ENCODE measurements around the gene CHI3L1.

Gene CHI3L1

GRCh38 chr1:203168991-203169390 is 17.5 kb downstream of the CHI3L1 start:
- DNase-seq (ENCODE audit: low read depth in 3 of 3), result no peak

GRCh38 chr1:203168256-203168786 is 18.2 kb downstream of the CHI3L1 start:
- no peak for DNase-seq (ENCODE audit: low read depth in 3 of 3)

GRCh38 chr1:203167913-203168200 is 18.6 kb downstream of the CHI3L1 start:
- DNase-seq (ENCODE audit: low read depth in 3 of 3), result no peak

GRCh38 chr1:203167026-203167912 is 19.2 kb downstream of the CHI3L1 start:
- DNase-seq (ENCODE audit: low read depth in 3 of 3), result no peak

- DNase-seq (ENCODE audit: low read depth in 3 of 3), result no peak
Observed at GRCh38 chr1:203166192-203166940, 20.1 kb downstream of the CHI3L1 start.

- no peak for DNase-seq (ENCODE audit: low read depth in 3 of 3)
Observed at GRCh38 chr1:203165800-203166161, 20.7 kb downstream of the CHI3L1 start.

- no peak for DNase-seq (ENCODE audit: low read depth in 3 of 3)
Observed at GRCh38 chr1:203165101-203165799, 21.3 kb downstream of the CHI3L1 start.

- no peak for DNase-seq (ENCODE audit: low read depth in 3 of 3)
Observed at GRCh38 chr1:203163891-203164635, 22.4 kb downstream of the CHI3L1 start.

- no peak for DNase-seq (ENCODE audit: low read depth in 3 of 3)
Observed at GRCh38 chr1:203162403-203162802, 24.1 kb downstream of the CHI3L1 start.

GRCh38 chr1:203161703-203162102 is 24.8 kb downstream of the CHI3L1 start:
- no peak for DNase-seq (ENCODE audit: low read depth in 3 of 3)

GRCh38 chr1:203161175-203161574 is 25.3 kb downstream of the CHI3L1 start:
- no peak for DNase-seq (ENCODE audit: low read depth in 3 of 3)

GRCh38 chr1:203159844-203160243 is 26.7 kb downstream of the CHI3L1 start:
- no peak for DNase-seq (ENCODE audit: low read depth in 3 of 3)

GRCh38 chr1:203158960-203159665 is 27.4 kb downstream of the CHI3L1 start:
- DNase-seq (ENCODE audit: low read depth in 3 of 3), result no peak

- no peak for DNase-seq (ENCODE audit: low read depth in 3 of 3)
Observed at GRCh38 chr1:203158423-203158822, 28.1 kb downstream of the CHI3L1 start.

- DNase-seq (ENCODE audit: low read depth in 3 of 3), result no peak
Observed at GRCh38 chr1:203156280-203156679, 30.2 kb downstream of the CHI3L1 start.

- DNase-seq (ENCODE audit: low read depth in 3 of 3), result no peak
Observed at GRCh38 chr1:203153989-203154821, 32.3 kb downstream of the CHI3L1 start.

GRCh38 chr1:203153051-203153988 is 33.2 kb downstream of the CHI3L1 start:
- DNase-seq (ENCODE audit: low read depth in 3 of 3), result no peak

- DNase-seq (ENCODE audit: low read depth in 3 of 3), result no peak
Observed at GRCh38 chr1:203152158-203153034, 34.1 kb downstream of the CHI3L1 start.
